ENCODE data around the gene MSX2.
A peak's percentile ranks its signal among the peaks of the same experiment; 100 is the strongest.

Gene MSX2

GRCh38 chr5:174724484-174725260 is at the start of gene MSX2:
Gene MSX2 (plus strand): TSS chr5:174724582. CDS start chr5:174724660, 78 bp downstream.
- DNase-seq = peak; percentile 96

GRCh38 chr5:174675110-174675509 is 49.3 kb upstream of the MSX2 start:
- no peak for DNase-seq

- DNase-seq = no peak
These were observed 48.5 kb upstream of the MSX2 start for GRCh38 chr5:174675916-174676315.

GRCh38 chr5:174678107-174678506 is 46.3 kb upstream of the MSX2 start:
- no peak for DNase-seq

- DNase-seq = peak; percentile 74
These were observed 43.3 kb upstream of the MSX2 start for GRCh38 chr5:174680901-174681565.

GRCh38 chr5:174687503-174687902 is 36.9 kb upstream of the MSX2 start:
- no peak for DNase-seq

GRCh38 chr5:174688441-174689354 is 35.7 kb upstream of the MSX2 start:
- no peak for DNase-seq

GRCh38 chr5:174690271-174690670 is 34.1 kb upstream of the MSX2 start:
- DNase-seq = peak; percentile 91

- no peak for DNase-seq
These were observed 32.0 kb upstream of the MSX2 start for GRCh38 chr5:174692381-174692780.

GRCh38 chr5:174692982-174693422 is 31.4 kb upstream of the MSX2 start:
- peak; percentile 85 for DNase-seq

- no peak for DNase-seq
These were observed 30.5 kb upstream of the MSX2 start for GRCh38 chr5:174693697-174694385.

- DNase-seq = no peak
These were observed 29.8 kb upstream of the MSX2 start for GRCh38 chr5:174694611-174695010.

- no peak for DNase-seq
These were observed 26.2 kb upstream of the MSX2 start for GRCh38 chr5:174698156-174698555.

- DNase-seq = no peak
These were observed 25.3 kb upstream of the MSX2 start for GRCh38 chr5:174699131-174699530.

GRCh38 chr5:174706997-174707572 is 17.3 kb upstream of the MSX2 start:
- no peak for DNase-seq

- DNase-seq = no peak
These were observed 16.7 kb upstream of the MSX2 start for GRCh38 chr5:174707671-174708070.

GRCh38 chr5:174708476-174709207 is 15.7 kb upstream of the MSX2 start:
- no peak for DNase-seq

- no peak for DNase-seq
These were observed 9.6 kb upstream of the MSX2 start for GRCh38 chr5:174714751-174715150.

- no peak for DNase-seq
These were observed 8.6 kb upstream of the MSX2 start for GRCh38 chr5:174715804-174716203.

GRCh38 chr5:174717826-174718455 is 6.4 kb upstream of the MSX2 start:
- peak; percentile 55 for DNase-seq
